ENCODE results near the gene DCD.
"Not testable (repeated sequence)": the region's sequence is repeated elsewhere in the genome, so short reads cannot be mapped to it uniquely, and the experiment has no call there.

Gene DCD

DNA sequence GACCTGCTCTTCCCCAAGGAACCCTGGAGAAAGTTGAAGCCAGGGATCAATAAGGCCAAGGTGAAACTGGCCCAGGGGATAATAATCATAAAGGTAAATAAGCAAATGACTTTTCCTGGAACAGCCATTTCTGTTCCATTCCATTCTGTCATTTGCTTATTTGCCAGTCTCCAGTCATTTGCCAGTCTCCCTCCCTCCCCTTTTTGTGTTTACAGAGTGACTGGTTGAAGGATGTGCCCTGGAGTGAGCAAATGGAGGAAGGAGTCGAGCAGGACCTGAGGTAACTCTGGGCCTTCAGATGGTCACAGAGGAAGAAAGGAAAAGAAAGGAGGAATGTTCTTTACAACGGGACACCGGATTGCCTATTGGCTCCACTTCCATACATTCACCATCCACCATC, 17.8 kb upstream of the DCD start:
- Histone ChIP-seq H3K9me3 (ENCODE audit: insufficient read depth, low read length) (no peaks in the 10 kb centered on the region), H3K4me1 (ENCODE audit: low read length) (peaks cover 4% of the 10 kb centered on the region; the same call in 1 of the 2 replicates), H3K27me3 (ENCODE audit: low read depth, low read length) (peaks cover 15% of the 10 kb centered on the region), H3K79me2 (ENCODE audit: low read length) (no peaks in the 10 kb centered on the region), H3K27ac (ENCODE audit: low read length) (no peak overlapping the region), H3K4me3 (ENCODE audit: low read length) (no peak overlapping the region), H3K4me2 (ENCODE audit: low read length) (no peak overlapping the region), H3K9ac (ENCODE audit: low read length) (no peak overlapping the region), H2AFZ (ENCODE audit: low read depth, low read length) (no peak overlapping the region), H3K36me3 (replicated peaks; ENCODE audit: low read depth, low read length) (no peaks in the 10 kb centered on the region), H4K20me1 (ENCODE audit: insufficient read depth, low read length) (no peaks in the 10 kb centered on the region)
- no peak for TF ChIP-seq EZH2phosphoT487 (IDR thresholded peaks at IDR 0.05; ENCODE audit: low read depth)
- TF ChIP-seq, protein P1, sequence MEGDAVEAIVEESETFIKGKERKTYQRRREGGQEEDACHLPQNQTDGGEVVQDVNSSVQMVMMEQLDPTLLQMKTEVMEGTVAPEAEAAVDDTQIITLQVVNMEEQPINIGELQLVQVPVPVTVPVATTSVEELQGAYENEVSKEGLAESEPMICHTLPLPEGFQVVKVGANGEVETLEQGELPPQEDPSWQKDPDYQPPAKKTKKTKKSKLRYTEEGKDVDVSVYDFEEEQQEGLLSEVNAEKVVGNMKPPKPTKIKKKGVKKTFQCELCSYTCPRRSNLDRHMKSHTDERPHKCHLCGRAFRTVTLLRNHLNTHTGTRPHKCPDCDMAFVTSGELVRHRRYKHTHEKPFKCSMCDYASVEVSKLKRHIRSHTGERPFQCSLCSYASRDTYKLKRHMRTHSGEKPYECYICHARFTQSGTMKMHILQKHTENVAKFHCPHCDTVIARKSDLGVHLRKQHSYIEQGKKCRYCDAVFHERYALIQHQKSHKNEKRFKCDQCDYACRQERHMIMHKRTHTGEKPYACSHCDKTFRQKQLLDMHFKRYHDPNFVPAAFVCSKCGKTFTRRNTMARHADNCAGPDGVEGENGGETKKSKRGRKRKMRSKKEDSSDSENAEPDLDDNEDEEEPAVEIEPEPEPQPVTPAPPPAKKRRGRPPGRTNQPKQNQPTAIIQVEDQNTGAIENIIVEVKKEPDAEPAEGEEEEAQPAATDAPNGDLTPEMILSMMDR (IDR thresholded peaks at IDR 0.05; ENCODE audit: low read depth, low read length), result no peak

DNA sequence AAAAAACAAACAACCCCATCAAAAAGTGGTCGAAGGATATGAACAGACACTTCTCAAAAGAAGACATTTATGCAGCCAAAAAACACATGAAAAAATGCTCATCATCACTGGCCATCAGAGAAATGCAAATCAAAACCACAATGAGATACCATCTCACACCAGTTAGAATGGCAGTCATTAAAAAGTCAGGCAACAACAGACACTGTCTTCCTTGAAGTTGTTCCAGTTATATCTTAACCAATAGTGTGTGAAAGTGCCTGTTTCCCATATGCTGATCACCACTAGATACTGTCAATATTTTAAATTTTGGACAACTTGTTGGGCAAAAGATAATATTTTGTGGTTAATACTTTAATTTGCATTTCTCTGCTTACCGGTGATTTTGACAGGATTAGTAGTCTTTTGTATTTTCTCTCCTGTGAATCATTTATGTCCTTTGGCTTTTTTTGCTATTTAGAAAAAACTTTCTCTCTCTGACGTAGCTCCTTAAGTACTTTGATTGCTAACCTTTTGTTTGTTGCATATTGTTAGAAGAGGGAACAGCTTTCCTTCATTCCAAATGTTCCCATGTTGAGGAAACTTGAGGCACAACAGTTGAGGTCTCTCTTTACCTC, 17.0 kb upstream of the DCD start:
- not testable (repeated sequence) for H4K20me1 ChIP-seq (ENCODE audit: insufficient read depth, low read length); H3K9ac ChIP-seq (ENCODE audit: low read length); H3K79me2 ChIP-seq (ENCODE audit: low read length); H3K27ac ChIP-seq (ENCODE audit: low read length); H3K27me3 ChIP-seq (ENCODE audit: low read depth, low read length); H3K4me1 ChIP-seq (ENCODE audit: low read length); H2AFZ ChIP-seq (ENCODE audit: low read depth, low read length); H3K4me2 ChIP-seq (ENCODE audit: low read length); H3K36me3 ChIP-seq (replicated peaks; ENCODE audit: low read depth, low read length); H3K9me3 ChIP-seq (ENCODE audit: insufficient read depth, low read length); H3K4me3 ChIP-seq (ENCODE audit: low read length)

- H3K4me2 ChIP-seq (ENCODE audit: low read length), result no peak overlapping the region
- H3K79me2 ChIP-seq (ENCODE audit: low read length), result no peaks in the 10 kb centered on the region
- H4K20me1 ChIP-seq (ENCODE audit: insufficient read depth, low read length), result no peaks in the 10 kb centered on the region
- H3K9me3 ChIP-seq (ENCODE audit: insufficient read depth, low read length), result no peaks in the 10 kb centered on the region
- H3K27ac ChIP-seq (ENCODE audit: low read length), result no peak overlapping the region
- no peak overlapping the region for H3K9ac ChIP-seq (ENCODE audit: low read length)
- no peaks in the 10 kb centered on the region for H3K36me3 ChIP-seq (replicated peaks; ENCODE audit: low read depth, low read length)
- no peak overlapping the region for H2AFZ ChIP-seq (ENCODE audit: low read depth, low read length)
- TF ChIP-seq, protein P1 (IDR thresholded peaks at IDR 0.05; ENCODE audit: low read depth, low read length), result no peak
- TF ChIP-seq EZH2phosphoT487 (IDR thresholded peaks at IDR 0.05; ENCODE audit: low read depth), result no peak
- H3K4me1 ChIP-seq (ENCODE audit: low read length), result peaks cover 5% of the 10 kb centered on the region; the same call in 1 of the 2 replicates
- H3K4me3 ChIP-seq (ENCODE audit: low read length), result no peak overlapping the region
- no peaks in the 10 kb centered on the region for H3K27me3 ChIP-seq (ENCODE audit: low read depth, low read length)
These were observed 15.4 kb upstream of the DCD start for GRCh38 chr12:54663603-54664002.

GRCh38 chr12:54662026-54662425, 13.9 kb upstream of the DCD start:
- Histone ChIP-seq H4K20me1 (ENCODE audit: insufficient read depth, low read length) (no peaks in the 10 kb centered on the region), H3K9me3 (ENCODE audit: insufficient read depth, low read length) (no peaks in the 10 kb centered on the region), H3K79me2 (ENCODE audit: low read length) (no peaks in the 10 kb centered on the region), H3K4me2 (ENCODE audit: low read length) (no peak overlapping the region), H3K4me1 (ENCODE audit: low read length) (peaks cover 5% of the 10 kb centered on the region; the same call in 1 of the 2 replicates), H3K27ac (ENCODE audit: low read length) (no peak overlapping the region), H3K27me3 (ENCODE audit: low read depth, low read length) (peaks cover 8% of the 10 kb centered on the region; the same call in 1 of the 2 replicates), H3K9ac (ENCODE audit: low read length) (no peak overlapping the region), H3K36me3 (replicated peaks; ENCODE audit: low read depth, low read length) (no peaks in the 10 kb centered on the region), H3K4me3 (ENCODE audit: low read length) (no peak overlapping the region), H2AFZ (ENCODE audit: low read depth, low read length) (no peak overlapping the region)
- TF ChIP-seq, protein P1 (IDR thresholded peaks at IDR 0.05; ENCODE audit: low read depth, low read length), result no peak

All from OCI-LY3 (cell line).